PC-3 (cell line): ENCODE results near the gene CNR1. TPM values are rescaled to one million over a fixed set of nuclear protein-coding genes. Genes with fewer than 3 reads are reported as not detected.

Experiments used
- ATAC-seq: fragments of 200-7000 bp; cut with Tn5 transposase; 2 replicates; pipeline ENCODE4 v1.9.1; 2020; ENCODE audit warnings: mild to moderate bottlenecking, moderate library complexity
- BruUV-seq: library from RNA; stranded (reverse); fragments of 400-500 nt; replicated peaks from 2 replicates; lab custom pipeline; 2021; lab: Mats Ljungman, UMichigan
- CTCF ChIA-PET: fragments of 300-600 bp; sonication (Branson Sonifier 250); formaldehyde crosslinking; loops from one replicate; lab custom pipeline; 2022; ENCODE audit warnings: antibody characterized with exemption; lab: Charles Lee
- POLR2A ChIA-PET: fragments of 300-600 bp; sonication (Branson Sonifier 250); formaldehyde crosslinking; loops from one replicate; lab custom pipeline; 2022; ENCODE audit warnings: antibody characterized with exemption; ENCODE audit not compliant: unreplicated experiment; lab: Charles Lee
- DNase-seq: peaks from one replicate; pipeline ENCODE4 v3.0.0-alpha.2; 2015
- H2AFZ ChIP-seq: fragments of 300-600 bp; sonication (generic); 2 replicates; pipeline ENCODE4 v1.6.0; 2016; ENCODE audit warnings: antibody characterized with exemption, low read length
- H3F3A ChIP-seq: fragments of 300-600 bp; sonication (generic); one replicate; pipeline ENCODE4 v1.6.0; 2017; ENCODE audit warnings: antibody characterized with exemption, low read length, control low read depth, mild to moderate bottlenecking; ENCODE audit not compliant: unreplicated experiment
- H3K27ac ChIP-seq: fragments of 300-600 bp; sonication (generic); 2 replicates; pipeline ENCODE4 v1.5.1; 2016; ENCODE audit warnings: mild to moderate bottlenecking, low read length
- H3K27me3 ChIP-seq: fragments of 300-600 bp; sonication (generic); 2 replicates; pipeline ENCODE4 v1.6.1; 2016; ENCODE audit warnings: low read length, mixed read lengths
- H3K36me3 ChIP-seq: fragments of 300-600 bp; sonication (generic); 2 replicates; pipeline ENCODE4 v1.6.1; 2016; ENCODE audit warnings: low read depth, mixed run types, low read length, mixed read lengths
- H3K4me1 ChIP-seq: fragments of 300-600 bp; sonication (generic); 2 replicates; pipeline ENCODE4 v1.5.1; 2016; ENCODE audit warnings: low read length; ENCODE audit not compliant: insufficient read depth
- H3K4me2 ChIP-seq: fragments of 300-600 bp; sonication (generic); 2 replicates; pipeline ENCODE4 v1.6.0; 2016; ENCODE audit warnings: low read length
- H3K4me3 ChIP-seq: fragments of 300-600 bp; sonication (generic); 2 replicates; pipeline ENCODE4 v1.5.1; 2016; ENCODE audit warnings: mild to moderate bottlenecking, low read length, mixed read lengths
- H3K79me2 ChIP-seq: fragments of 300-600 bp; sonication (generic); 2 replicates; pipeline ENCODE4 v1.6.1; 2017; ENCODE audit warnings: low read length, mixed read lengths
- H3K9ac ChIP-seq: fragments of 300-600 bp; sonication (generic); 2 replicates; pipeline ENCODE4 v1.6.0; 2016; ENCODE audit warnings: mild to moderate bottlenecking, low read length
- H3K9me2 ChIP-seq: fragments of 300-600 bp; sonication (generic); replicated peaks from 2 replicates; pipeline ENCODE4 v1.6.1; 2016; ENCODE audit warnings: mixed run types, low read length, mixed read lengths
- H3K9me3 ChIP-seq: fragments of 300-600 bp; sonication (generic); 2 replicates; pipeline ENCODE4 v1.6.1; 2016; ENCODE audit warnings: low read length, mixed read lengths
- H4K20me1 ChIP-seq: fragments of 300-600 bp; sonication (generic); 2 replicates; pipeline ENCODE4 v1.6.1; 2016; ENCODE audit warnings: low read length, mixed read lengths
- CTCF ChIP-seq: fragments of 300-600 bp; sonication (generic); conservative IDR thresholded peaks from 2 replicates; pipeline ENCODE4 v1.5.1; 2017; ENCODE audit warnings: antibody characterized with exemption, low read depth, mild to moderate bottlenecking, low read length
- EZH2 ChIP-seq: fragments of 300-600 bp; sonication (generic); IDR thresholded peaks from one replicate; pipeline ENCODE4 v1.6.1; 2017; ENCODE audit warnings: antibody characterized with exemption, mild to moderate bottlenecking, low read length; ENCODE audit not compliant: unreplicated experiment
- EZH2phosphoT487 ChIP-seq: fragments of 300-600 bp; sonication (generic); IDR thresholded peaks from 2 replicates; pipeline ENCODE4 v1.6.1; 2018; ENCODE audit warnings: mild to moderate bottlenecking, antibody characterized with exemption, low read length, borderline replicate concordance
- intact Hi-C: fragments of 100-400 bp; cut with micrococcal nuclease; formaldehyde crosslinking; loops from 2 replicates; pipeline ENCODE4 v1.9.0; 2023
- total RNA-seq: library from RNA; depleted of rRNA; stranded (reverse); fragments of >200 nt; gene quantifications from 2 replicates; pipeline ENCODE4 v1.2.3, GENCODE V29; 2014

Gene CNR1
- total RNA-seq, 1 experiment from 2014 or later: not detected

DNA sequence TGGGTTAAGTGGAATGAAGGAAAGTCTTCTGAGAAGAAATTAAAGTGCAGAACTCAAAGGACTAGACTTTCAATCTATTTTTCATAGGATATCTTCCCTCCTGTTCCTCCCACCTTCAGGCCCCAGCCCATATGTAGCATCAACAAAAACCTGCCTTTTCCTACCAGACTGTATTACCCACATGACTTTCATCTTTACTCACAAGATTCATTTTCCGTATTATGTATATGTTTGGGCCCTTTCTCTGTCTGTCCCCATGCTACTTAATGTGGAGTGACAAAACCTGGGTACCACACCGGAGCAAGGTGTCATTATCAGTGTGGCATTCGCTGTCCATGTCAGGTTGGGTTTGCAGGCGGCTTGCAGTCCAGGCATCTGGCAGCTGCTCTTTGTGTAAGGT is 18.8 kb upstream of the CNR1 start:
- no TSS peak for BruUV-seq
- Histone ChIP-seq H4K20me1 (no peaks in the 10 kb centered on the region), H3K27ac (no peak overlapping the region), H3K79me2 (no peaks in the 10 kb centered on the region), H2AFZ (no peak overlapping the region), H3K9me3 (no peaks in the 10 kb centered on the region), H3K4me2 (no peak overlapping the region), H3K36me3 (no peaks in the 10 kb centered on the region), H3K4me1 (no peaks in the 10 kb centered on the region), H3K27me3 (peaks cover 14% of the 10 kb centered on the region), H3K9ac (no peak overlapping the region), H3F3A (no peaks in the 10 kb centered on the region), H3K4me3 (no peak overlapping the region), H3K9me2 (no peaks in the 10 kb centered on the region)
- POLR2A ChIA-PET: no interaction called here
- TF ChIP-seq EZH2phosphoT487 (no peak), CTCF (no peak), EZH2 (no peak)
- DNase-seq (no peak), ATAC-seq (no peak)
- intact Hi-C loops: no loop called here
- CTCF ChIA-PET: no interaction called here

GRCh38 chr6:88183471-88183870 is 17.3 kb upstream of the CNR1 start:
- no peaks in the 10 kb centered on the region for H3F3A ChIP-seq
- DNase-seq (no peak), ATAC-seq (no peak)
- no peak for TF ChIP-seq EZH2
- TF ChIP-seq CTCF: no peak
- TF ChIP-seq EZH2phosphoT487: no peak
- H3K9me3 ChIP-seq: no peaks in the 10 kb centered on the region
- no peak overlapping the region for H2AFZ ChIP-seq
- POLR2A ChIA-PET: no interaction called here
- H3K36me3 ChIP-seq: no peaks in the 10 kb centered on the region
- no peak overlapping the region for H3K4me3 ChIP-seq
- CTCF ChIA-PET: no interaction called here
- H3K4me2 ChIP-seq: no peak overlapping the region
- intact Hi-C loops: no loop called here
- peaks cover 14% of the 10 kb centered on the region for H3K27me3 ChIP-seq
- no peak overlapping the region for H3K9ac ChIP-seq
- no TSS peak for BruUV-seq
- no peaks in the 10 kb centered on the region for H4K20me1 ChIP-seq
- no peaks in the 10 kb centered on the region for H3K4me1 ChIP-seq
- H3K79me2 ChIP-seq: no peaks in the 10 kb centered on the region
- no peak overlapping the region for H3K27ac ChIP-seq
- no peaks in the 10 kb centered on the region for H3K9me2 ChIP-seq

GRCh38 chr6:88179692-88180091 is 13.5 kb upstream of the CNR1 start:
- intact Hi-C loops: no loop called here
- Histone ChIP-seq H3K9ac (no peak overlapping the region), H3K4me3 (no peak overlapping the region), H3K9me2 (no peaks in the 10 kb centered on the region), H2AFZ (no peak overlapping the region), H3F3A (no peaks in the 10 kb centered on the region), H3K36me3 (no peaks in the 10 kb centered on the region), H3K79me2 (no peaks in the 10 kb centered on the region), H3K27me3 (peaks cover 17% of the 10 kb centered on the region), H3K4me1 (no peaks in the 10 kb centered on the region), H3K27ac (no peak overlapping the region), H4K20me1 (no peaks in the 10 kb centered on the region), H3K4me2 (no peak overlapping the region), H3K9me3 (no peaks in the 10 kb centered on the region)
- TF ChIP-seq CTCF (no peak), EZH2 (no peak), EZH2phosphoT487 (no peak)
- DNase-seq: no peak
- ChIA-PET POLR2A (no interaction called here), CTCF (no interaction called here)
- no peak for ATAC-seq
- BruUV-seq: no TSS peak
